HG02623 (cell line): ENCODE measurements around the gene NFYA.
A peak's percentile ranks its signal among the peaks of the same experiment; 100 is the strongest.

Source experiments
- ATAC-seq: cut with Tn5 transposase; IDR thresholded peaks from one replicate; pipeline ENCODE4 v1.9.1; 2021; ENCODE audit warnings: moderate library complexity; ENCODE audit not compliant: unreplicated experiment

NFYA gene

DNA sequence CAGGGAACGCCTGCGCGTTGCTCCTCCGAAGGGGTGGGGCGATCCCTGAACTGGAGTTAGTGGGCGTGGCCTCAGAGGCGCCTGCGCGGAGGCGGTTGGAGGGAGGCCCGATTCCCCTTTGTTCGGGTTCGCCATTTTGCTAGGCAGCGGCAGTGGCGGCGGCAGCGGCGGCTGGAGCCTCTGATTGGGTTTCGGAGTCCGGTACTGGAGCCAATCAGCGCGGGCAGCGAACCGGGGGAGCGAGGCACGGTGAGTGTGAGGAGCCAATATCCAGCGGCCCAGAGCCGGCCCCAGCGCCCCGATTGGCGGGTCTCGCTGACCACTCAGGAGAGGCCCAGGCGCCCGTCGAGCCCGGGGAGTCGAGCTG, at the start of gene NFYA:
NFYA (plus strand) TSS at position 139 of the 367 bp plus-strand sequence. CDS start 6,116 bp downstream, outside the sequence.
- peak; percentile 46 for ATAC-seq

DNA sequence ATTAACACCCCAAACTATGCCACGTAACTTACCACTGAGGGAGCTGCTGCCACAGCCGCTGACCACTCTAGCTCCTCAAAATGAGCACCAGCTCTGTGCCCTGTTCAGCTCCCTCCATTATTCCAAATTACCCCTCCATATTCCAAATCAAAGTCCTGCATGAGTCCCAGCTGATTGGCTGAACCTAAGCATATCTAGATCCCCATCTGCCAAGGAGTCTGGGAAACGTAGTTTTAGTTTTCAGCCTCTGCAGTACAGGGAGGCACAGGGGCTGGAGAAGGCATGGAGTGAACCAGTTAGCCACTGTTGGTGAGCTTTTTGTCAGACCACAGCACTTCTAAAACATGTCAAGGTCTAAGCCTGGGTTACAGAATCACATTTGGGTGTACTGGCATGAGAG, 49.7 kb upstream of the NFYA start:
- no peak for ATAC-seq

GRCh38 chr6:41025966-41026530, 46.7 kb upstream of the NFYA start:
- ATAC-seq, result no peak

- ATAC-seq, result no peak
Measured at GRCh38 chr6:41027241-41027640, 45.5 kb upstream of the NFYA start.

DNA sequence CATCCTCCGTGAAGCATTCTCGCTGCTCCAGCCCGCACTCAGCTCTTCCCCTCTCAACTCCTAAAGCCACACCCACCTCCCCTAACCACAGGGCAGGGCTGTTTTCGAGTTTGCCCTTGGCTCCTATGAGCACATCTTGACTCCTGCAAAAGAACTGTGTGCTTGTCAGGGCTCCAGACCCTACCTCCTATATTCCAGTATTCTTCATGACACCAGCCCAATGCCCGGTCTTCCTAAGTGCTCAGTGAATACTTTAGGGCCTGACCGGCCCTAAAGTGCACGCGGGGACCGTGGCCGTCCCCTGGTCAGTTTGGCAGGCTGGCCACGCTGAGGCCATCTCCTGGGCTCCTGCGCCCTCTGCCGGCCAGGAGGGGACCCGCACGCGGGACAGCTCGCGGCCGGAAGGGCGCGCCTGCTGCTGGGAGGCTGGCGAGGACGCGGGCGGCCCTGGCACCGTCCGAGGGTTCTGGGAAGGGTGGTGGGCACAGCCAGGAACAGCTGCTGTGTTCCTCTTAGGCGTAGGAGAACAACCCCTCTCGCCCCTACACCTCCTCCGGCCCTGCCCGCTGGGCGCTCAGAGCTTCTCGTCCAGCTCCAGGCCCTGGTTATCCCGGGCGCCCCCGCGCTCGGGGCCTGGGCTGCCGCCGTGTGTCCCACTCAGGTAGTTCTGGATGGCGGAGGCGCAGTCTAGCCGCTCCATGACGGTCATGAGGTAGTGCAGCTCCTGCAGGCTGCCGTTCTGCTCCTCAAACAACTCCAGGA, 44.8 kb upstream of the NFYA start:
- ATAC-seq, result peak; percentile 84

- ATAC-seq, result peak; percentile 33
Measured at GRCh38 chr6:41028561-41029412, 44.0 kb upstream of the NFYA start.

DNA sequence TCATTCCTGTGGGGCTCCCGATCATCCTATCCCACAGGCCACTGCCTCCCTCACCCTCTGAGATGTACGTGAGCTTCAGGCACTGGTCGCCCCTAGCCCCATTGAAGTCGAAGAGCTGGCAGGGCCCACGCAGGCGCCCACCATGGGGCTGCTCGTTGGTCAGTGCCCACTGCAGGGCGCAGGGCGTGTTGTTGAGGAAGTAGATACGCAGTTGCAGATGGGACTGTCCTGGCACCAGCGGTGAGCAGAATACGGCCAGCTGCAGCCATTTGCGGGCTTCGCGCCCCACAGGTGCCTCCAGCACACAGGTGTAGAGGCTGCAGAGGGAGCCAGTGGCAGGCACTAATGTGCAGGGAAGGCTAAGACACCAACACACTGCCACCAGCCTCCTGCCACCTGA, 39.9 kb upstream of the NFYA start:
- no peak for ATAC-seq

- ATAC-seq, result no peak
Measured at GRCh38 chr6:41033776-41034175, 39.0 kb upstream of the NFYA start.

- no peak for ATAC-seq
Measured at GRCh38 chr6:41036186-41036585, 36.6 kb upstream of the NFYA start.

GRCh38 chr6:41036601-41037000, 36.2 kb upstream of the NFYA start:
- ATAC-seq, result no peak

DNA sequence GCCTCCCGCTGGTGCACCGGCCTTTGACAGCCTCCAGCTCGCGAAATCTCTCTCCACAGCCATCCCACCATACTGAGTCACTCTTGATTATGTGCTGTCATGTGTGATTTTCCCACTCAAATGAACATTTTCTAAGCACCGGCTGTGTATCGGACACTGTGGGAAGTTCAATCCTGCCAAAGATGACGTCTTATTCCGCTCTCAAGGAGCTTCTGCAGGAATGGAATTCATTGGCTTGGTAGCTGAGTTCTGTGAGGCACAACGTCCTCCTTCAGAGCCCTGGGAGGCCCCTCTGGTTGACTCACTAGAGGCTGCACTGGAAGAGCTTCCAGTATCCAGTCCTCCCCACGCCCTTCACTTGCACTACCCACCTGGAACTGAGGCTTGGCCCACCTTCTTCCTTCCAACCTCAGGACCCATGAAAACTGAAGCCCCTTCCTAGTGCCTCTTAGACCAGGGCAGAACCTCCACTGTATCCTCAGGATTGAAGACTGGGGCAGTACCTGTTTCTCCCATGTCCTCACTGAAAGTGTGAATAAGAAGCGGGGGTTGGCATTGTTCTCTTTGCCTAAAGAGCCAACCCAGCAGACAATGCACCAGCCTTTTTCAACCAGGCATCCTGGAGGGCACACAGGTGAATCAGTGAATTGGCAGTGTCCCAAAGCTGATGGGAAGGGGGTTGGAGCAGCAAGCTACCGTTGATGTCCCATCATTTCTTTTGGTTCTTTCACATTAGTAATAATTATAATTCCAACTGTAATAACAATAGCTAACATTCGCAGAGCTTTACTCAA, 35.5 kb upstream of the NFYA start:
- ATAC-seq, result no peak

DNA sequence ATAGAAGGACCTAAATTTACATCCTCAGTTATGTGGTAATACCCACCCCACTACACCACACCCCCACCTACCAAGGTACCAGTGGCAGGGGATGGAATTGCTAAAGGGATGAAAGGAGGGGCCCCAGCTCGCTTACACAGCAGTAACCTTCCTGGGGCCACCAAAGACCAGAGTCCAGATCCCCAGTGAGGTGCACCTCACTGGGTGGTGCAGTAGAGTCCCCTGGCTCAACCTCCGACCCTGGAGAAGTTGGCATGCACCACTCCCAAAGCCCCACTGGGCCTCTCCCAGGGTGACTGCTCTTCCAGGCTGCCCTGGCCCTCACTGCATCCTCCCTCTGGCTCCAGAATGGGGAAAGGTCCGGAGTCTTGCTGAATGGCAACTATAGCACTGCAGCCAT, 34.6 kb upstream of the NFYA start:
- no peak for ATAC-seq

GRCh38 chr6:41039060-41039998, 33.4 kb upstream of the NFYA start, which contains the start of gene UNC5CL:
Gene UNC5CL, minus strand, starts transcription at chr6:41039221. Its CDS starts 4,147 bp downstream, at chr6:41035074.
- no peak for ATAC-seq

- ATAC-seq, result no peak
Measured at GRCh38 chr6:41040101-41040939, 32.5 kb upstream of the NFYA start.

GRCh38 chr6:41040940-41041536, 31.7 kb upstream of the NFYA start:
- ATAC-seq, result no peak

DNA sequence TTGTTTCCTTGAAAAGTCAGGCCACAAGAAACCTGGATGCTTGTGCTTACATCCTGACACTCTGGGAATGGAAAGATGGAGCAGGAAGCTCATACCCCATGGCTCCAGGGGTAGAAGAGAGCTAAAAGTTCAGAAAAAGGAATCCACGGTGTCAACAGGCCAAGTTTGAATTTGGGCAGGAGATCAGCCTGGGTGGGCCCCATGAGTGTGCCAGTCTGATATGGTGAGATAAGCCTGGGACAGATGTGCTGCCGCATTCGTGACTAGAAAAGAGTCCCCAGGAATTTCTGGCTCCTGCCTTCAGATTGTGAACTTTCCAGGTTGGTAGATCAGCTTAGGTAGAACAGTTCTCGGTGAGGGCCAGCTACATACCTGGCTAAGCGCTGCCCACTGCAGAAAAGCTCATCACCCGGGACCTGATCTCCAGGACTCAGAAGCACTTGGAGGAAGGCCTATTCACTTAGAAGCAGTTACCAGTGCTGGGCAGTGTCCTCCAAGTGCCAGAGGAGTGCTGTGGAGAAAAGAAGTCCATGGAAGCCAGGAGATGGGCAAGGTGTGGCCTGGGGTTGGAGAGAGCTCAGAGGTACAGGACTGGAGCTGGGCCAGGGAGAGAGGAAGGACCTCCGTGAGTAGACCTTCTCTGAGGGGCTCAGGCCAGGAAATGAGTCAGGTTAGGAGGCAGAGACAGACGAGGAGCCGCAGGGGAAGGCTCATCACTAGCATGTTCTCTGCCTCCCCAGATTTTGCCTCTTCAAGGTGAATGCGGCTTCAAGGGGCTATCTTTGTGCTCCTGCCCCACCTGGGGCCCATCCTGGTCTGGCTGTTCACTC, 30.3 kb upstream of the NFYA start, which contains the start of gene TSPO2:
TSPO2 (plus strand) TSS at position 242 of the 830 bp plus-strand sequence; CDS start at position 761, 519 bp downstream.
- ATAC-seq, result no peak

- no peak for ATAC-seq
Measured at GRCh38 chr6:41043151-41043550, 29.6 kb upstream of the NFYA start.

- no peak for ATAC-seq
Measured at GRCh38 chr6:41045664-41046063, 27.1 kb upstream of the NFYA start.
